Mammary epithelial cell (primary cell): ENCODE measurements around the gene SMO.

ENCODE experiments used
- CTCF ChIP-seq, 2 donors: IDR thresholded peaks in 1 of 2; conservative IDR thresholded peaks in 1 of 2; 2 replicates each; pipeline ENCODE4 v1.5.1; 2011 to 2012; ENCODE audit warnings: inconsistent platforms in 2 of 2, low read length in 2 of 2, mild to moderate bottlenecking in 2 of 2, control low read depth in 1 of 2, low read depth in 1 of 2; ENCODE audit not compliant: insufficient read depth in 1 of 2; ENCODE audit errors: extremely low read depth in 1 of 2
- EZH2 ChIP-seq: IDR thresholded peaks from 2 replicates; pipeline ENCODE4 v1.6.1; 2012; ENCODE audit warnings: low read length, inconsistent platforms, borderline replicate concordance

- no peak for TF ChIP-seq CTCF (conservative IDR thresholded peaks at IDR 0.05 in 1 of 2, IDR thresholded peaks at IDR 0.05 in 1 of 2; ENCODE audit: extremely low read depth in 1 of 2, insufficient read depth in 1 of 2, low read depth in 1 of 2, low read length in 2 of 2)
- TF ChIP-seq EZH2, result no peak
These were observed 22.5 kb downstream of the SMO start for GRCh38 chr7:129210989-129211312.
